ENCODE data around the gene RASL12. TPM values are rescaled to one million over a fixed set of nuclear protein-coding genes. Genes with fewer than 3 reads are reported as not detected.

Gene RASL12
- total and polyA plus RNA-seq, 2 of the 8 experiments (the other 6 are each of a cell fraction or from before 2014, with no cell fraction given), result 9.5 to 10.3 TPM

DNA sequence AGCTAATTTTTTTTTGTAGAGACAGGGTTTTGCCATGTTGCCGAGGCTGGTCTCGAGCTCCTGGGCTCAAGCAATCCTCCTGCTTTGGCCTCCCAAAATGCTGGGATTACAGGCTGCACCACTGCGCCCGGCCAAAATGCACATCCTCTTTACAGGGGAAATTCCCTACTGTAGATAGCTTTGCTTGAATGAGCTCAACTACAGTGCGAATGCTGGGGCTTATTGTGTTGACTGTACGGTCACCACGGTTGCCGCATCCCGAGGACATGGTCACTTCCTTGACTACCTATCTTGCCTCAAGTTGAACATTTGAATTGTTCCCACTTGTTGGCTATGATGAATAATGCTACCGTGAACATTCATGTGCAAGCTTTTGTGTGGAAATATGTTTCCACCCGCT is 33.1 kb downstream of the RASL12 start (continued):
- TF ChIP-seq, protein P1, sequence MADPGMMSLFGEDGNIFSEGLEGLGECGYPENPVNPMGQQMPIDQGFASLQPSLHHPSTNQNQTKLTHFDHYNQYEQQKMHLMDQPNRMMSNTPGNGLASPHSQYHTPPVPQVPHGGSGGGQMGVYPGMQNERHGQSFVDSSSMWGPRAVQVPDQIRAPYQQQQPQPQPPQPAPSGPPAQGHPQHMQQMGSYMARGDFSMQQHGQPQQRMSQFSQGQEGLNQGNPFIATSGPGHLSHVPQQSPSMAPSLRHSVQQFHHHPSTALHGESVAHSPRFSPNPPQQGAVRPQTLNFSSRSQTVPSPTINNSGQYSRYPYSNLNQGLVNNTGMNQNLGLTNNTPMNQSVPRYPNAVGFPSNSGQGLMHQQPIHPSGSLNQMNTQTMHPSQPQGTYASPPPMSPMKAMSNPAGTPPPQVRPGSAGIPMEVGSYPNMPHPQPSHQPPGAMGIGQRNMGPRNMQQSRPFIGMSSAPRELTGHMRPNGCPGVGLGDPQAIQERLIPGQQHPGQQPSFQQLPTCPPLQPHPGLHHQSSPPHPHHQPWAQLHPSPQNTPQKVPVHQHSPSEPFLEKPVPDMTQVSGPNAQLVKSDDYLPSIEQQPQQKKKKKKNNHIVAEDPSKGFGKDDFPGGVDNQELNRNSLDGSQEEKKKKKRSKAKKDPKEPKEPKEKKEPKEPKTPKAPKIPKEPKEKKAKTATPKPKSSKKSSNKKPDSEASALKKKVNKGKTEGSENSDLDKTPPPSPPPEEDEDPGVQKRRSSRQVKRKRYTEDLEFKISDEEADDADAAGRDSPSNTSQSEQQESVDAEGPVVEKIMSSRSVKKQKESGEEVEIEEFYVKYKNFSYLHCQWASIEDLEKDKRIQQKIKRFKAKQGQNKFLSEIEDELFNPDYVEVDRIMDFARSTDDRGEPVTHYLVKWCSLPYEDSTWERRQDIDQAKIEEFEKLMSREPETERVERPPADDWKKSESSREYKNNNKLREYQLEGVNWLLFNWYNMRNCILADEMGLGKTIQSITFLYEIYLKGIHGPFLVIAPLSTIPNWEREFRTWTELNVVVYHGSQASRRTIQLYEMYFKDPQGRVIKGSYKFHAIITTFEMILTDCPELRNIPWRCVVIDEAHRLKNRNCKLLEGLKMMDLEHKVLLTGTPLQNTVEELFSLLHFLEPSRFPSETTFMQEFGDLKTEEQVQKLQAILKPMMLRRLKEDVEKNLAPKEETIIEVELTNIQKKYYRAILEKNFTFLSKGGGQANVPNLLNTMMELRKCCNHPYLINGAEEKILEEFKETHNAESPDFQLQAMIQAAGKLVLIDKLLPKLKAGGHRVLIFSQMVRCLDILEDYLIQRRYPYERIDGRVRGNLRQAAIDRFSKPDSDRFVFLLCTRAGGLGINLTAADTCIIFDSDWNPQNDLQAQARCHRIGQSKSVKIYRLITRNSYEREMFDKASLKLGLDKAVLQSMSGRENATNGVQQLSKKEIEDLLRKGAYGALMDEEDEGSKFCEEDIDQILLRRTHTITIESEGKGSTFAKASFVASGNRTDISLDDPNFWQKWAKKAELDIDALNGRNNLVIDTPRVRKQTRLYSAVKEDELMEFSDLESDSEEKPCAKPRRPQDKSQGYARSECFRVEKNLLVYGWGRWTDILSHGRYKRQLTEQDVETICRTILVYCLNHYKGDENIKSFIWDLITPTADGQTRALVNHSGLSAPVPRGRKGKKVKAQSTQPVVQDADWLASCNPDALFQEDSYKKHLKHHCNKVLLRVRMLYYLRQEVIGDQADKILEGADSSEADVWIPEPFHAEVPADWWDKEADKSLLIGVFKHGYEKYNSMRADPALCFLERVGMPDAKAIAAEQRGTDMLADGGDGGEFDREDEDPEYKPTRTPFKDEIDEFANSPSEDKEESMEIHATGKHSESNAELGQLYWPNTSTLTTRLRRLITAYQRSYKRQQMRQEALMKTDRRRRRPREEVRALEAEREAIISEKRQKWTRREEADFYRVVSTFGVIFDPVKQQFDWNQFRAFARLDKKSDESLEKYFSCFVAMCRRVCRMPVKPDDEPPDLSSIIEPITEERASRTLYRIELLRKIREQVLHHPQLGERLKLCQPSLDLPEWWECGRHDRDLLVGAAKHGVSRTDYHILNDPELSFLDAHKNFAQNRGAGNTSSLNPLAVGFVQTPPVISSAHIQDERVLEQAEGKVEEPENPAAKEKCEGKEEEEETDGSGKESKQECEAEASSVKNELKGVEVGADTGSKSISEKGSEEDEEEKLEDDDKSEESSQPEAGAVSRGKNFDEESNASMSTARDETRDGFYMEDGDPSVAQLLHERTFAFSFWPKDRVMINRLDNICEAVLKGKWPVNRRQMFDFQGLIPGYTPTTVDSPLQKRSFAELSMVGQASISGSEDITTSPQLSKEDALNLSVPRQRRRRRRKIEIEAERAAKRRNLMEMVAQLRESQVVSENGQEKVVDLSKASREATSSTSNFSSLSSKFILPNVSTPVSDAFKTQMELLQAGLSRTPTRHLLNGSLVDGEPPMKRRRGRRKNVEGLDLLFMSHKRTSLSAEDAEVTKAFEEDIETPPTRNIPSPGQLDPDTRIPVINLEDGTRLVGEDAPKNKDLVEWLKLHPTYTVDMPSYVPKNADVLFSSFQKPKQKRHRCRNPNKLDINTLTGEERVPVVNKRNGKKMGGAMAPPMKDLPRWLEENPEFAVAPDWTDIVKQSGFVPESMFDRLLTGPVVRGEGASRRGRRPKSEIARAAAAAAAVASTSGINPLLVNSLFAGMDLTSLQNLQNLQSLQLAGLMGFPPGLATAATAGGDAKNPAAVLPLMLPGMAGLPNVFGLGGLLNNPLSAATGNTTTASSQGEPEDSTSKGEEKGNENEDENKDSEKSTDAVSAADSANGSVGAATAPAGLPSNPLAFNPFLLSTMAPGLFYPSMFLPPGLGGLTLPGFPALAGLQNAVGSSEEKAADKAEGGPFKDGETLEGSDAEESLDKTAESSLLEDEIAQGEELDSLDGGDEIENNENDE (IDR thresholded peaks at IDR 0.05; ENCODE audit: insufficient replicate concordance, low read length), result no peak
- no peak for TF ChIP-seq CHD1 (IDR thresholded peaks at IDR 0.05; ENCODE audit: low read depth, low read length)
- TF ChIP-seq, protein P2, sequence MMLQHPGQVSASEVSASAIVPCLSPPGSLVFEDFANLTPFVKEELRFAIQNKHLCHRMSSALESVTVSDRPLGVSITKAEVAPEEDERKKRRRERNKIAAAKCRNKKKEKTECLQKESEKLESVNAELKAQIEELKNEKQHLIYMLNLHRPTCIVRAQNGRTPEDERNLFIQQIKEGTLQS (IDR thresholded peaks at IDR 0.05; ENCODE audit: insufficient read depth, low read depth, low read length), result no peak
- no peak for TF ChIP-seq SIN3A (conservative IDR thresholded peaks at IDR 0.05 in 1 of 2, IDR thresholded peaks at IDR 0.05 in 1 of 2; ENCODE audit: low read depth in 1 of 2, low read length in 2 of 2)
- TF ChIP-seq POLR2AphosphoS5 (IDR thresholded peaks at IDR 0.05; ENCODE audit: low read depth, low read length), result no peak
- TF ChIP-seq SAP30 (IDR thresholded peaks at IDR 0.05; ENCODE audit: insufficient read depth, insufficient replicate concordance, low read length), result no peak
- no peak for TF ChIP-seq CTBP2 (IDR thresholded peaks at IDR 0.05; ENCODE audit: borderline replicate concordance, insufficient read depth, insufficient read length, low read length)
- no peak for TF ChIP-seq SIRT6 (IDR thresholded peaks at IDR 0.05; ENCODE audit: low read length)
- TF ChIP-seq CEBPB (IDR thresholded peaks at IDR 0.05; ENCODE audit: low read depth, low read length), result no peak
- no peak for TF ChIP-seq KDM1A (IDR thresholded peaks at IDR 0.05; ENCODE audit: borderline replicate concordance, low read length)
- TF ChIP-seq ASH2L (IDR thresholded peaks at IDR 0.05; ENCODE audit: low read length), result no peak
